GM12892 (cell line): ENCODE measurements around the gene C17orf78.

ENCODE experiments used
- POLR2A ChIP-seq: IDR thresholded peaks from 2 replicates; pipeline ENCODE4 v1.6.1; 2011; ENCODE audit warnings: low read depth, low read length, control low read depth
- TAF1 ChIP-seq: IDR thresholded peaks from 2 replicates; pipeline ENCODE4 v1.6.1; 2011; ENCODE audit warnings: low read depth, mild to moderate bottlenecking, control low read depth, low read length, borderline replicate concordance

- TF ChIP-seq POLR2A (no peak), TAF1 (no peak)
These were observed 33.2 kb upstream of the C17orf78 start for GRCh38 chr17:37342589-37342988.
